ENCODE measurements around the gene PYGO2. TPM values are rescaled to one million over a fixed set of nuclear protein-coding genes. Genes with fewer than 3 reads are reported as not detected.

Gene PYGO2
- total RNA-seq, 1 donor from 2014 or later, result 29.2 TPM

DNA sequence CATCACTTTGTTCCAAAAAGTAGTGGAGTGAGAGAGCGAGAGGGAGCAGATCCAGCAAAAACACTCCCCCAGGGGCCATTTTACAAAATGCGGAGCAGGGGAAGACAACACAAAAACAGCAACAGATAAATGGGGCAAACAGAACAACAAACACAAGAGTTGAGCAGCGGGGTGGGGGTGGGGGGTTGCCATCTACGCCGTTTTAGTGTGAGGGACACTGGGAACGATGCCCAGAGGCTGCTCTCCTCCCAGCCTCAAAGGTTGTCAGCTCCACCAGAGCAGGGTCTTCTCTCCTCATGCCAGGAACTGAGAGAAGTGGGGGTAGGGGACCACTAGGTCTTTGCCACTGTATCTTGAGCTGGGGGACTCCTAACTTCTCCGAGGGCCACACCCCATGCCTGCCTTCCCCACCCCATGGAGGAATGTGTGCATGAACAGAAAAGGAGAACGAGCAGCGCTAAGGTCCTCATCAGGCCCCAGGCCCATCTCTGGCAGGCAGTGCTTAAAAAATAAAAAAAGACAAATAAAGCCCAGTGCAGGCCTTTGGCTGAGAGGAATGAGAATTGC is 4.4 kb downstream of the PYGO2 start:
- Mint-ChIP-seq H3K4me1 (ENCODE audit: unreplicated experiment) (peaks cover 55% of the 10 kb centered on the region), H3K9me3 (ENCODE audit: unreplicated experiment) (no peaks in the 10 kb centered on the region), H3K27me3 (ENCODE audit: unreplicated experiment) (no peaks in the 10 kb centered on the region), H3K27ac (ENCODE audit: unreplicated experiment) (peak overlapping the region; percentile 98), H3K4me3 (ENCODE audit: unreplicated experiment) (peak overlapping the region; percentile 90), H3K36me3 (ENCODE audit: unreplicated experiment) (peaks cover 6% of the 10 kb centered on the region)
- TF ChIP-seq, protein P1, sequence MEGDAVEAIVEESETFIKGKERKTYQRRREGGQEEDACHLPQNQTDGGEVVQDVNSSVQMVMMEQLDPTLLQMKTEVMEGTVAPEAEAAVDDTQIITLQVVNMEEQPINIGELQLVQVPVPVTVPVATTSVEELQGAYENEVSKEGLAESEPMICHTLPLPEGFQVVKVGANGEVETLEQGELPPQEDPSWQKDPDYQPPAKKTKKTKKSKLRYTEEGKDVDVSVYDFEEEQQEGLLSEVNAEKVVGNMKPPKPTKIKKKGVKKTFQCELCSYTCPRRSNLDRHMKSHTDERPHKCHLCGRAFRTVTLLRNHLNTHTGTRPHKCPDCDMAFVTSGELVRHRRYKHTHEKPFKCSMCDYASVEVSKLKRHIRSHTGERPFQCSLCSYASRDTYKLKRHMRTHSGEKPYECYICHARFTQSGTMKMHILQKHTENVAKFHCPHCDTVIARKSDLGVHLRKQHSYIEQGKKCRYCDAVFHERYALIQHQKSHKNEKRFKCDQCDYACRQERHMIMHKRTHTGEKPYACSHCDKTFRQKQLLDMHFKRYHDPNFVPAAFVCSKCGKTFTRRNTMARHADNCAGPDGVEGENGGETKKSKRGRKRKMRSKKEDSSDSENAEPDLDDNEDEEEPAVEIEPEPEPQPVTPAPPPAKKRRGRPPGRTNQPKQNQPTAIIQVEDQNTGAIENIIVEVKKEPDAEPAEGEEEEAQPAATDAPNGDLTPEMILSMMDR (IDR thresholded peaks at IDR 0.05), result no peak
- no peak for DNase-seq (ENCODE audit: extremely low spot score, unreplicated experiment)

DNA sequence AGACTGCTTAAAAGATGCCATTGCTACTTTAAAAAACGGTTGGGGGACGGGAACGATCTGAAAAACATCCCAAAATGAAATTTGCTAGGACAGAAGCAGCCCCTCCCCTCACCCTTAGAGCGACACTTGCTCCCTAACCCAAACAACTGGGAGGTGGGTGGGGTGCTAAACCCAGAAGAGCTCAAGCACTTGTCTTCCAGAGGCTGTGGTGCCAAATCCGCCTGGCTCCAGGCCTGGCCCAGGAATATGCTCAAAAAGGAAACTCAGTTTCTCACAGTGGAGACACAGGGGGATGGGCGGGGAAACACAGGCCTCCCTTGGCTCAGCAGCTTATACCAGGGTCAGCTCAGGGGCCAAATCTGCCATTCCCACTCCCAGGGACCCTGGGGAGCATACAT is 5.0 kb downstream of the PYGO2 start:
- TF ChIP-seq, protein P1 (IDR thresholded peaks at IDR 0.05), result no peak
- Mint-ChIP-seq H3K4me3 (ENCODE audit: unreplicated experiment) (peak overlapping the region; percentile 90), H3K4me1 (ENCODE audit: unreplicated experiment) (peaks cover 58% of the 10 kb centered on the region), H3K27ac (ENCODE audit: unreplicated experiment) (peak overlapping the region; percentile 98), H3K36me3 (ENCODE audit: unreplicated experiment) (peaks cover 6% of the 10 kb centered on the region), H3K27me3 (ENCODE audit: unreplicated experiment) (no peaks in the 10 kb centered on the region), H3K9me3 (ENCODE audit: unreplicated experiment) (no peaks in the 10 kb centered on the region)
- DNase-seq (ENCODE audit: extremely low spot score, unreplicated experiment), result no peak

DNA sequence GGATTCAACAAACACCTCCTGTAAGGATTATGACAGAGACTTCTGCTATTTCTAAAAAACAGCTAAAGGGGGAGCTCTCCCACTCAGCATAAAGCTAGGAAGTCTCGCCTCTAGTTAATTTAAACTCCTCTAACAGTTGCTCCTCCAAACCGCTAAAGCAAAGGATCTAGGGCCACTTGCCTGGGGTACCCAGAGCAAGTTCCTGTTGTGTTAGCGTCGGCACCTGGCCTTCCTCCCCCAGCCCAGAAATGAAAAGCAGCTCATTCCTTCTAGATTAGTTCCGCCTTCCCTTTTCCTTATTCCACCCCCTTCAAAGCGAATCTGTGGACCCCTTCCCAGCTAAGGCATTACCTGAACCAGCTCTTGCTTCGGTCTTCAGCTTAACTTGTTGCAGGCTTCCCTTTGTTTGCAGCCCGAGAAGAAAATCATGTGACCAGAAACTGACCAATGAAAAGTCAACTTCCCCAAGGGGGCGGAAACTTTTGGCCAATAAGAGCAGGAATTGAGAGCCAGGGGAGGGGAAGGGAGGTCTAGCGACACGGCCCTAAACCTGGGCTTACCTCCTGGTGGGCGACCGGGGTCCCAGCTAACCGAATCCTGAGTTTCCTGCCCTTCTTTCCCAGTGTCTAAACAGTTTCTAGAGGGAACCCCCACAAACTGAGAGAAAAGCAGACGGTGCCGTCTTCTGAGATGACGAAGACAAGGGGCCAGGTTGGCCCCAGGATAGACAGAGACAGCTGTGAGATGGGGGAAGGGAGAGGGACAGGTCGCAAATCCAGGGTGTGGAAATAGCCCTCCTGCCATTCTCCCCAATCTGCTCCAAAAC is 5.7 kb downstream of the PYGO2 start, which contains the start of gene PBXIP1:
TSS of gene PBXIP1 (minus strand) at position 382 of the 826 bp plus-strand sequence. CDS start 2,378 bp downstream, outside the sequence.
- H3K27me3 Mint-ChIP-seq (ENCODE audit: unreplicated experiment), result no peaks in the 10 kb centered on the region
- H3K9me3 Mint-ChIP-seq (ENCODE audit: unreplicated experiment), result no peaks in the 10 kb centered on the region
- H3K4me3 Mint-ChIP-seq (ENCODE audit: unreplicated experiment), result peak within 1 kb of the TSS; percentile 90
- peaks cover 6% of the 10 kb centered on the region for H3K36me3 Mint-ChIP-seq (ENCODE audit: unreplicated experiment)
- peak; percentile 91 for DNase-seq (ENCODE audit: extremely low spot score, unreplicated experiment)
- TF ChIP-seq, protein P1 (IDR thresholded peaks at IDR 0.05), result peak; percentile 61
- H3K27ac Mint-ChIP-seq (ENCODE audit: unreplicated experiment), result peak within 1 kb of the TSS; percentile 98
- peaks cover 55% of the 10 kb centered on the region for H3K4me1 Mint-ChIP-seq (ENCODE audit: unreplicated experiment)

DNA sequence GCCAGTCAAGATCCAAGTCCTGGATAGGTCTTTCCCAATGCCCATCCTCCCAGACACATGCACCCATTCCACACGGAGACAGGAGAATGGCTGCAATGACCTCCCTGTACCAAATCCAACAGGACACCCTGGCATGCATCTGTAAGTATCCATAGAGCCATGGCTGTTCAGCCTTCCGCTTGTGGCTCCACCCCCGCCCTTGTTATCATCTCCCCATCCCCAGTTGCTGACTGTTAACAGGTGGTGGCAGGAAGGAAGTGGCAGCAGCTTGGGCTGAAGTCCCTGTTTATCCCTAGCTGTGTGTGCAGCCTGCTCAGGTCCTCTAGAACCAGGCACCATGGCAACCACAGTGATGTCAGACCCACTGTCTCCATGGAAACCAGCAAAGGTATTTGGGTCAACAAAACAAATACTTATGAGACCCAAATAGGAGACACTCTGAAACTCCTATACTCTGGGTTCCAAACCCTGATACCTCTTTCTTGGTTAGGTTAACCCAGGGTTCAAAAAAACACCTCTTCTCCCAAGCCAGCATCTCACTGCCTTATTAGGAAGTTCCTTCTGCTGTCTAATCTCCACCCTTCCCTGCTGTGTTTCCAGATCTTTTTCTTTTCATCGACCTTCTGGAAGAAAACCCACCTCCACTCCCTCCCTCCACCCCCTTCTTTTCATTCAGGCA is 6.4 kb downstream of the PYGO2 start:
- TF ChIP-seq, protein P1 (IDR thresholded peaks at IDR 0.05), result no peak
- Mint-ChIP-seq H3K27ac (ENCODE audit: unreplicated experiment) (peak overlapping the region; percentile 98), H3K36me3 (ENCODE audit: unreplicated experiment) (peaks cover 12% of the 10 kb centered on the region), H3K4me3 (ENCODE audit: unreplicated experiment) (peak overlapping the region; percentile 90), H3K27me3 (ENCODE audit: unreplicated experiment) (no peaks in the 10 kb centered on the region), H3K9me3 (ENCODE audit: unreplicated experiment) (no peaks in the 10 kb centered on the region), H3K4me1 (ENCODE audit: unreplicated experiment) (peaks cover 48% of the 10 kb centered on the region)
- no peak for DNase-seq (ENCODE audit: extremely low spot score, unreplicated experiment)

DNA sequence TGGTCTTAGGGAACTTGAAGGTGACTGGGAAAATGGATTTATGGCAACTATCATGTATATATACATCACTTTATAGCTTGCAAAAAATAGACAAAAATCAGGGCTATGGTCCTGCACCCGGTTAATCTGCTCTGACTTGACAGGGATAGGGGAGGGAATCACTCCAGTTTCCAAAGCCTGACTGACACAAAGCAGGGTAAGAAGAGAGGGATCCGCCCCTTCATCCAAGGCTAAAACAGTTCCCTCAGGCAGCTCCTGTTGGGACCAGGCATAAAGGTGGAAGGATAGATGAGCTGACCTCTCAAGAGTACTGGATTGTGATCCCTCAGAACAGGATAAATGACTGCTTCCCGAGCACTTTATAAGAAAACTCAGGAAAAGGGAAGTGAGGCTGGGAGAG is 7.0 kb downstream of the PYGO2 start:
- DNase-seq (ENCODE audit: extremely low spot score, unreplicated experiment), result no peak
- peak overlapping the region; percentile 98 for H3K27ac Mint-ChIP-seq (ENCODE audit: unreplicated experiment)
- H3K27me3 Mint-ChIP-seq (ENCODE audit: unreplicated experiment), result no peaks in the 10 kb centered on the region
- H3K36me3 Mint-ChIP-seq (ENCODE audit: unreplicated experiment), result peaks cover 12% of the 10 kb centered on the region
- TF ChIP-seq, protein P1 (IDR thresholded peaks at IDR 0.05), result no peak
- H3K9me3 Mint-ChIP-seq (ENCODE audit: unreplicated experiment), result no peaks in the 10 kb centered on the region
- H3K4me1 Mint-ChIP-seq (ENCODE audit: unreplicated experiment), result peaks cover 46% of the 10 kb centered on the region
- peak overlapping the region; percentile 90 for H3K4me3 Mint-ChIP-seq (ENCODE audit: unreplicated experiment)
